H1 (cell line): ENCODE measurements around the gene CYP2A6.
"Not testable (repeated sequence)": the region's sequence is repeated elsewhere in the genome, so short reads cannot be mapped to it uniquely, and the experiment has no call there.

ENCODE experiments used
- CBX5 ChIP-seq: fragments of 300-800, 300-1000 bp; sonication (generic); IDR thresholded peaks from 2 replicates; pipeline ENCODE4 v1.7.1; 2016; ENCODE audit warnings: antibody characterized with exemption, low read length, low read depth
- CEBPB ChIP-seq: IDR thresholded peaks from 2 replicates; pipeline ENCODE4 v1.6.1; 2012; ENCODE audit warnings: low read depth, low read length
- CHD2 ChIP-seq: IDR thresholded peaks from 2 replicates; pipeline ENCODE4 v1.6.1; 2012; ENCODE audit warnings: low read length, improper control_type of control experiment
- EP300 ChIP-seq, 2 experiments: IDR thresholded peaks; 1 replicate in 1 of 2; 2 replicates in 1 of 2; pipeline ENCODE4 v1.6.1; 2011 to 2012; ENCODE audit warnings: low read depth in 2 of 2, low read length in 2 of 2, mild to moderate bottlenecking in 2 of 2, borderline replicate concordance in 1 of 2, inconsistent platforms in 1 of 2, moderate library complexity in 1 of 2
- KDM1A ChIP-seq: fragments of 200-600, 300-600 bp; sonication (generic); IDR thresholded peaks from 2 replicates; pipeline ENCODE4 v1.7.1; 2016; ENCODE audit warnings: mild to moderate bottlenecking, low read length, borderline replicate concordance
- POLR2A ChIP-seq, 2 experiments: IDR thresholded peaks; 1 replicate in 1 of 2; 2 replicates in 1 of 2; pipeline ENCODE4 v1.6.1; 2011; ENCODE audit warnings: low read depth in 2 of 2, low read length in 2 of 2, mild to moderate bottlenecking in 2 of 2; ENCODE audit errors: control extremely low read depth in 1 of 2
- SIX5 ChIP-seq: IDR thresholded peaks from 2 replicates; pipeline ENCODE4 v1.6.1; 2011; ENCODE audit warnings: mild to moderate bottlenecking, low read depth, low read length
- TAF1 ChIP-seq: IDR thresholded peaks from 2 replicates; pipeline ENCODE4 v1.6.1; 2011; ENCODE audit warnings: mild to moderate bottlenecking, low read depth, low read length
- TF ChIP-seq, protein P1 (sequence below), 3 experiments: IDR thresholded peaks; 1 replicate in 2 of 3; 2 replicates in 1 of 3; pipeline versions ENCODE4 v1.5.1 to v1.6.1; 2011; ENCODE audit warnings: low read length in 3 of 3, mild to moderate bottlenecking in 3 of 3, inconsistent platforms in 2 of 3, low read depth in 1 of 3, moderate library complexity in 1 of 3; ENCODE audit not compliant: insufficient read depth in 1 of 3; ENCODE audit errors: control extremely low read depth in 1 of 3

GRCh38 chr19:40833728-40834533 is 16.3 kb downstream of the CYP2A6 start:
- TF ChIP-seq, protein P1, sequence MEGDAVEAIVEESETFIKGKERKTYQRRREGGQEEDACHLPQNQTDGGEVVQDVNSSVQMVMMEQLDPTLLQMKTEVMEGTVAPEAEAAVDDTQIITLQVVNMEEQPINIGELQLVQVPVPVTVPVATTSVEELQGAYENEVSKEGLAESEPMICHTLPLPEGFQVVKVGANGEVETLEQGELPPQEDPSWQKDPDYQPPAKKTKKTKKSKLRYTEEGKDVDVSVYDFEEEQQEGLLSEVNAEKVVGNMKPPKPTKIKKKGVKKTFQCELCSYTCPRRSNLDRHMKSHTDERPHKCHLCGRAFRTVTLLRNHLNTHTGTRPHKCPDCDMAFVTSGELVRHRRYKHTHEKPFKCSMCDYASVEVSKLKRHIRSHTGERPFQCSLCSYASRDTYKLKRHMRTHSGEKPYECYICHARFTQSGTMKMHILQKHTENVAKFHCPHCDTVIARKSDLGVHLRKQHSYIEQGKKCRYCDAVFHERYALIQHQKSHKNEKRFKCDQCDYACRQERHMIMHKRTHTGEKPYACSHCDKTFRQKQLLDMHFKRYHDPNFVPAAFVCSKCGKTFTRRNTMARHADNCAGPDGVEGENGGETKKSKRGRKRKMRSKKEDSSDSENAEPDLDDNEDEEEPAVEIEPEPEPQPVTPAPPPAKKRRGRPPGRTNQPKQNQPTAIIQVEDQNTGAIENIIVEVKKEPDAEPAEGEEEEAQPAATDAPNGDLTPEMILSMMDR (IDR thresholded peaks at IDR 0.05; ENCODE audit: control extremely low read depth in 1 of 3, insufficient read depth in 1 of 3, low read depth in 1 of 3, low read length in 3 of 3), result not testable (repeated sequence)
- not testable (repeated sequence) for TF ChIP-seq CHD2; SIX5; POLR2A (IDR thresholded peaks at IDR 0.05; ENCODE audit: control extremely low read depth in 1 of 2, low read depth in 2 of 2, low read length in 2 of 2); CBX5; KDM1A; EP300 (IDR thresholded peaks at IDR 0.05; ENCODE audit: borderline replicate concordance in 1 of 2, low read depth in 2 of 2, low read length in 2 of 2); CEBPB; TAF1
